Vagina (tissue), 2 donors: ENCODE data around the gene RIPOR3. TPM values are rescaled to one million over a fixed set of nuclear protein-coding genes. Genes with fewer than 3 reads are reported as not detected.
"Not testable (repeated sequence)": the region's sequence is repeated elsewhere in the genome, so short reads cannot be mapped to it uniquely, and the experiment has no call there.

Experiments used
- DNase-seq, 2 donors: peaks; one replicate each; pipeline ENCODE4 v3.0.0-alpha.2; 2017; ENCODE audit errors: extremely low spot score in 2 of 2
- H3K27ac ChIP-seq: fragments of 200-600 bp; sonication (generic); one replicate; pipeline ENCODE4 v1.5.1; 2019
- H3K27me3 ChIP-seq: fragments of 200-600 bp; sonication (generic); one replicate; pipeline ENCODE4 v1.5.1; 2019
- H3K36me3 ChIP-seq, 2 donors: fragments of 200-600 bp; sonication (generic); one replicate each; pipeline ENCODE4 v1.5.1; 2017 to 2019
- H3K4me1 ChIP-seq: fragments of 200-600 bp; sonication (generic); one replicate; pipeline ENCODE4 v1.5.1; 2019
- H3K4me3 ChIP-seq, 2 donors: fragments of 200-600 bp; sonication (generic); 1 replicate in 1 of 2; 2 replicates in 1 of 2; pipeline ENCODE4 v1.5.1; 2016 to 2019
- H3K9me3 ChIP-seq: fragments of 200-600 bp; sonication (generic); one replicate; pipeline ENCODE4 v1.5.1; 2019
- CTCF ChIP-seq, 3 experiments: fragments of 450-650 bp in 2 of 3; fragments of 200-600 bp in 1 of 3; sonication (generic) in 1 of 3; IDR thresholded peaks; one replicate each; pipeline ENCODE4 v1.5.1; 2017 to 2019; ENCODE audit warnings: antibody characterized with exemption in 3 of 3, mild to moderate bottlenecking in 2 of 3, moderate library complexity in 2 of 3
- POLR2A ChIP-seq, 2 donors: fragments of 450-650 bp; IDR thresholded peaks; one replicate each; pipeline ENCODE4 v1.6.1; 2017; ENCODE audit warnings: antibody characterized with exemption in 2 of 2, mild to moderate bottlenecking in 2 of 2, moderate library complexity in 2 of 2
- POLR2AphosphoS5 ChIP-seq, 2 donors: sonication (generic); formaldehyde crosslinking; IDR thresholded peaks; one replicate each; pipeline ENCODE4 v1.9.0; 2017; ENCODE audit warnings: antibody characterized with exemption in 2 of 2, mild to moderate bottlenecking in 2 of 2, low read depth in 1 of 2; ENCODE audit not compliant: insufficient read depth in 1 of 2
- intact Hi-C: fragments of 100-400 bp; cut with DNase I; formaldehyde crosslinking; loops from one replicate; pipeline ENCODE4 v1.15.1; 2023
- total RNA-seq: library from RNA; depleted of rRNA; stranded (reverse); fragments of >200 nt; gene quantifications from one replicate; pipeline ENCODE4 v1.2.3, GENCODE V29; 2016

Gene RIPOR3
- total RNA-seq, 1 donor from 2014 or later: 38.1 TPM

GRCh38 chr20:50604451-50604850 lies 86.9 kb downstream of the RIPOR3 start:
- DNase-seq: no peak
- no peak overlapping the region for H3K4me3 ChIP-seq
- no peaks in the 10 kb centered on the region for H3K27me3 ChIP-seq
- no peaks in the 10 kb centered on the region for H3K9me3 ChIP-seq
- peaks cover 0 to 3% of the 10 kb centered on the region in 2 donors for H3K36me3 ChIP-seq
- intact Hi-C loops: no loop called here
- TF ChIP-seq POLR2AphosphoS5 (IDR thresholded peaks at IDR 0.05; ENCODE audit: insufficient read depth in 1 of 2, low read depth in 1 of 2) (no peak), CTCF (IDR thresholded peaks at IDR 0.05) (no peak), POLR2A (IDR thresholded peaks at IDR 0.05) (no peak)
- no peaks in the 10 kb centered on the region for H3K4me1 ChIP-seq
- no peak overlapping the region for H3K27ac ChIP-seq

GRCh38 chr20:50602432-50603088 lies 88.8 kb downstream of the RIPOR3 start:
- Histone ChIP-seq H3K27me3 (no peaks in the 10 kb centered on the region), H3K4me3 (no peak overlapping the region), H3K9me3 (no peaks in the 10 kb centered on the region), H3K36me3 (peaks cover 0 to 3% of the 10 kb centered on the region in 2 donors), H3K4me1 (no peaks in the 10 kb centered on the region), H3K27ac (no peak overlapping the region)
- intact Hi-C loops: no loop called here
- no peak for TF ChIP-seq POLR2AphosphoS5 (IDR thresholded peaks at IDR 0.05; ENCODE audit: insufficient read depth in 1 of 2, low read depth in 1 of 2)
- no peak for TF ChIP-seq POLR2A (IDR thresholded peaks at IDR 0.05)
- TF ChIP-seq CTCF (IDR thresholded peaks at IDR 0.05): no peak
- DNase-seq: no peak

- TF ChIP-seq POLR2A (IDR thresholded peaks at IDR 0.05) (no peak), POLR2AphosphoS5 (IDR thresholded peaks at IDR 0.05; ENCODE audit: insufficient read depth in 1 of 2, low read depth in 1 of 2) (no peak), CTCF (IDR thresholded peaks at IDR 0.05) (no peak)
- no peak for DNase-seq
- Histone ChIP-seq H3K27ac (no peak overlapping the region), H3K4me1 (no peaks in the 10 kb centered on the region), H3K4me3 (no peak overlapping the region), H3K27me3 (no peaks in the 10 kb centered on the region), H3K36me3 (no peaks in the 10 kb centered on the region), H3K9me3 (no peaks in the 10 kb centered on the region)
- intact Hi-C loops: no loop called here
Observed at GRCh38 chr20:50601511-50602431, 89.6 kb downstream of the RIPOR3 start.

- no peak overlapping the region for H3K4me3 ChIP-seq
- TF ChIP-seq POLR2AphosphoS5 (IDR thresholded peaks at IDR 0.05; ENCODE audit: insufficient read depth in 1 of 2, low read depth in 1 of 2): no peak
- TF ChIP-seq POLR2A (IDR thresholded peaks at IDR 0.05): no peak
- TF ChIP-seq CTCF (IDR thresholded peaks at IDR 0.05): no peak
Observed at GRCh38 chr20:50600281-50600895, 91.0 kb downstream of the RIPOR3 start.

GRCh38 chr20:50598768-50599167 lies 92.6 kb downstream of the RIPOR3 start:
- H3K27me3 ChIP-seq, H3K36me3 ChIP-seq, intact Hi-C loops, DNase-seq, H3K4me1 ChIP-seq, H3K9me3 ChIP-seq, H3K4me3 ChIP-seq, H3K27ac ChIP-seq: not testable (repeated sequence)

More at GRCh38 chr20:50600281-50600895, 91.0 kb downstream of the RIPOR3 start:
- Histone ChIP-seq H3K9me3 (no peaks in the 10 kb centered on the region), H3K27ac (no peak overlapping the region), H3K36me3 (no peaks in the 10 kb centered on the region), H3K4me1 (no peaks in the 10 kb centered on the region), H3K27me3 (no peaks in the 10 kb centered on the region)
- no peak for DNase-seq
- intact Hi-C loops: no loop called here
